NB4 (cell line): ENCODE measurements around the gene PLA2G2C.

Source experiments
- DNase-seq: peaks from one replicate; pipeline ENCODE4 v3.0.0; 2010; ENCODE audit warnings: low read depth
- H3K4me3 ChIP-seq: one replicate; pipeline ENCODE4 v1.5.1; 2011; ENCODE audit warnings: mild to moderate bottlenecking, low read depth, low read length, moderate library complexity
- MAX ChIP-seq: IDR thresholded peaks from 2 replicates; pipeline ENCODE4 v1.6.1; 2011; ENCODE audit warnings: low read depth, low read length
- MYC ChIP-seq: IDR thresholded peaks from 2 replicates; pipeline ENCODE4 v1.6.1; 2011; ENCODE audit warnings: low read depth, low read length
- POLR2A ChIP-seq: IDR thresholded peaks from 2 replicates; pipeline ENCODE4 v1.6.1; 2011; ENCODE audit warnings: mild to moderate bottlenecking; ENCODE audit not compliant: insufficient read length; ENCODE audit errors: extremely low read depth
- TF ChIP-seq, protein P1 (sequence below): IDR thresholded peaks from one replicate; pipeline ENCODE4 v1.5.1; 2012; ENCODE audit warnings: low read depth, low read length

The PLA2G2C gene

GRCh38 chr1:20183035-20183434 is 3.3 kb downstream of the PLA2G2C start:
- DNase-seq, result no peak
- TF ChIP-seq POLR2A (no peak), MYC (no peak), MAX (no peak)
- TF ChIP-seq, protein P1, sequence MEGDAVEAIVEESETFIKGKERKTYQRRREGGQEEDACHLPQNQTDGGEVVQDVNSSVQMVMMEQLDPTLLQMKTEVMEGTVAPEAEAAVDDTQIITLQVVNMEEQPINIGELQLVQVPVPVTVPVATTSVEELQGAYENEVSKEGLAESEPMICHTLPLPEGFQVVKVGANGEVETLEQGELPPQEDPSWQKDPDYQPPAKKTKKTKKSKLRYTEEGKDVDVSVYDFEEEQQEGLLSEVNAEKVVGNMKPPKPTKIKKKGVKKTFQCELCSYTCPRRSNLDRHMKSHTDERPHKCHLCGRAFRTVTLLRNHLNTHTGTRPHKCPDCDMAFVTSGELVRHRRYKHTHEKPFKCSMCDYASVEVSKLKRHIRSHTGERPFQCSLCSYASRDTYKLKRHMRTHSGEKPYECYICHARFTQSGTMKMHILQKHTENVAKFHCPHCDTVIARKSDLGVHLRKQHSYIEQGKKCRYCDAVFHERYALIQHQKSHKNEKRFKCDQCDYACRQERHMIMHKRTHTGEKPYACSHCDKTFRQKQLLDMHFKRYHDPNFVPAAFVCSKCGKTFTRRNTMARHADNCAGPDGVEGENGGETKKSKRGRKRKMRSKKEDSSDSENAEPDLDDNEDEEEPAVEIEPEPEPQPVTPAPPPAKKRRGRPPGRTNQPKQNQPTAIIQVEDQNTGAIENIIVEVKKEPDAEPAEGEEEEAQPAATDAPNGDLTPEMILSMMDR, result no peak
- H3K4me3 ChIP-seq, result no peak overlapping the region

DNA sequence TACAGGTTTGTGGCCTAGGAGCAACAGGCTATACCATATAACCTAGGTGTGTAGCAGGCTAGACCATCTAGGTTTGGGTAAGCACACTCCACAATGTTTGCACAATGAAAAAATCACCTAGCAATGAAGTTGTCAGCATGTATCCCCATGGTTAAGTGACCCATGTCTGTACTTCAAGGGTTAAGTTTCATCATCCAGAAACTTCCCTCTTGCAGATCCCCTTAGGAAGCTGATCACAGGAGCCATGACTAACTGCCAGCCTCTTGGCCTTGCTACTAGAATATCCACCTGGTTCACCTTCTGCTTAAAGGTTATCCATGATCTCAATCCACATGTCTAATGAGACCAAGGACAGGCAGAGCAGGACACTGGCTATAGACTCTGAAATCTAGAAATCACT is 3.9 kb downstream of the PLA2G2C start:
- DNase-seq, result no peak
- no peak for TF ChIP-seq MAX
- TF ChIP-seq, protein P1, result no peak
- no peak overlapping the region for H3K4me3 ChIP-seq

DNA sequence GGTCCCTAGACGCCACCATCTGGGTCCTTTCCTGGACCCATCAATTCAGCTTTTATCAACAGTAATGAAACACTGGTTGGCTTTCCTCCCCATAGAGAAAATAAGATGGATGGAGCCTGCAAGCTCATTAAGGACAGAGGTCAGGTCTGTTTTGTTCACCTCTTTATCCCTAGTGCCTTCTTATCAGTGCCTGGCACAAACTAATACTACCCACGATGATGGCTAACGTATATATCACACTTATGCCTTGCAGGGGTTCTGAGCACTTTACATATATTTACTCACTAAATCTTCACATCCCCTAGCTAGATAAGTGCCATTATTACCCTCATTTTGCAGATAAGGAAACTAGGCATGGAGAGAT is 5.5 kb downstream of the PLA2G2C start:
- no peak for DNase-seq
- TF ChIP-seq, protein P1, result no peak
- no peak for TF ChIP-seq POLR2A
- no peak for TF ChIP-seq MYC
- TF ChIP-seq MAX, result no peak
- no peak overlapping the region for H3K4me3 ChIP-seq

- no peak for DNase-seq
- no peak overlapping the region for H3K4me3 ChIP-seq
- TF ChIP-seq MYC (no peak), POLR2A (no peak), MAX (no peak)
These were observed 6.0 kb downstream of the PLA2G2C start for GRCh38 chr1:20180129-20180843.

DNA sequence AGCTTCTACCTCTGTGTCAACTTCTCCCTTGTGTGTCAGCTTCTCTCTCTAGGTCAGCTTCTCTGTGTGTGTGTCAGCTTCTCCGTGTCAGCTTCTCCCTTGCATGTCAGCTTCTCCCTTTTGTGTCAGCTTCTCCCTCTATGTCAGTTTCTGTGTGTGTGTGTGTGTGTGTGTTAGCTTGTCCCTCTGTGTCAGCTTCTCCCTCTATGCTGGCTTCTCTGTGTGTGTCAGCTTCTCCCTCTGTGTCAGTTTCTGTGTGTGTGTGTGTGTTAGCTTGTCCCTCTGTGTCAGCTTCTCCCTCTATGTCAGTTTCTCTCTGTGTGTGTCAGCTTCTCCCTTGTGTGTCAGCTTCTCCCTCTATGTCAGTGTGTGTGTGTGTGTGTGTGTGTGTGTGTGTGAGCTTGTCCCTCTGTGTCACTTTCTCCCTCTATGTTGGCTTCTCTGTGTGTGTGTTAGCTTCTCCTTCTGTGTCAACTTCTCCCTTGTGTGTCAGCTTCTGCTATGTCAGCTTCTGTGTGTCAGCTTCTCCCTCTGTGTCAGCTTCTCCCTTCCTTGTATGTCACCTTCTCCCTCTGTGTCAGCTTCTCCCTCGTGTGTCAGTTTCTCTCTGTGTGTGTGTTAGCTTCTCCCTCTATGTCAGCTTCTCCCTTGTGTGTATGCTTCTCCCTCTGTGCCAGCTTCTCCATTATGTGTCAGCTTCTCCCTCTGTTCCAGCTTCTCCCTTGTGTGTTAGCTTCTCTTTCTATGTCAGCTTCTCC is 6.8 kb downstream of the PLA2G2C start:
- peak; percentile 35 for DNase-seq
- TF ChIP-seq, protein P1, result no peak

GRCh38 chr1:20178634-20179370 is 7.5 kb downstream of the PLA2G2C start:
- TF ChIP-seq MAX, result no peak
- TF ChIP-seq POLR2A, result no peak
- TF ChIP-seq, protein P1, result no peak
- no peak for TF ChIP-seq MYC
- H3K4me3 ChIP-seq, result no peak overlapping the region
- DNase-seq, result peak; percentile 62

More for the DNA sequence above, 6.8 kb downstream of the PLA2G2C start:
- H3K4me3 ChIP-seq, result no peak overlapping the region
